ENCODE data around the gene TMPRSS2. TPM values are rescaled to one million over a fixed set of nuclear protein-coding genes. Genes with fewer than 3 reads are reported as not detected.

TMPRSS2 gene
- total and polyA plus RNA-seq, 2 donors (not counting 1 experiment from before 2014, with no cell fraction given), result not detected

GRCh38 chr21:41477641-41478318 is 30.2 kb downstream of the TMPRSS2 start:
- H3K9me3 ChIP-seq (ENCODE audit: control extremely low read depth in 1 of 3, control insufficient read depth in 2 of 3, insufficient read depth in 1 of 3, low read length in 2 of 3), result peaks cover 0 to 4% (median 0%) of the 10 kb centered on the region in 3 donors
- no peak overlapping the region for H3K4me3 ChIP-seq (ENCODE audit: control extremely low read depth in 1 of 5, extremely low read depth in 1 of 5, insufficient read depth in 1 of 5, low read depth in 2 of 5, low read length in 4 of 5)
- ChIA-PET POLR2A (no interaction called here), CTCF (no interaction called here)
- DNase-seq, result no peak
- Mint-ChIP-seq H3K27ac (no peak overlapping the region), H3K4me1 (peaks cover 6% of the 10 kb centered on the region), H3K4me3 (no peak overlapping the region), H3K27me3 (peaks cover 3% of the 10 kb centered on the region), H3K9me3 (ENCODE audit: insufficient read depth) (no peaks in the 10 kb centered on the region)
- 49% methylated on average over 14 of the region's 15 CpGs for WGBS (ENCODE audit: insufficient coverage)
- no peak for ATAC-seq (ENCODE audit: low read depth)
- peaks cover 0 to 5% (median 2%) of the 10 kb centered on the region in 4 experiments for H3K27me3 ChIP-seq (replicated peaks in 1 of 4; ENCODE audit: control extremely low read depth in 1 of 4, control insufficient read depth in 3 of 4, insufficient read depth in 4 of 4, low read length in 3 of 4)
- TF ChIP-seq EZH2 (IDR thresholded peaks at IDR 0.05; ENCODE audit: borderline replicate concordance, insufficient read depth, low read depth, low read length, poor library complexity, severe bottlenecking) (no peak), CTCF (IDR thresholded peaks at IDR 0.05) (no peak)
- H3K9ac ChIP-seq (ENCODE audit: low read length), result no peak overlapping the region
- no peaks in the 10 kb centered on the region for H3K79me2 ChIP-seq (ENCODE audit: control insufficient read depth, insufficient read depth, low read length)
- H2AFZ ChIP-seq (ENCODE audit: insufficient read depth, low read depth, low read length, poor library complexity, severe bottlenecking), result no peak overlapping the region
- H3K36me3 ChIP-seq (replicated peaks in 1 of 2; ENCODE audit: control extremely low read depth in 1 of 2, control insufficient read depth in 1 of 2, extremely low read depth in 1 of 2, insufficient read depth in 2 of 2, low read length in 1 of 2), result no peaks in the 10 kb centered on the region
- intact Hi-C loops (cut with micrococcal nuclease), result no loop called here
- no peaks in the 10 kb centered on the region for H4K20me1 ChIP-seq (ENCODE audit: control insufficient read depth, insufficient read depth, low read length, poor library complexity, severe bottlenecking)
- no peaks in the 10 kb centered on the region for H3K4me1 ChIP-seq (ENCODE audit: control insufficient read depth in 2 of 2, insufficient read depth in 2 of 2, low read length in 2 of 2)
- no peak overlapping the region for H3K4me2 ChIP-seq (replicated peaks; ENCODE audit: low read depth, low read length, poor library complexity, severe bottlenecking)
- H3K27ac ChIP-seq (ENCODE audit: low read length in 2 of 2), result no peak overlapping the region

GRCh38 chr21:41475714-41476420 is 32.1 kb downstream of the TMPRSS2 start:
- Histone ChIP-seq H3K9me3 (ENCODE audit: control extremely low read depth in 1 of 3, control insufficient read depth in 2 of 3, insufficient read depth in 1 of 3, low read length in 2 of 3) (peaks cover 0 to 4% (median 0%) of the 10 kb centered on the region in 3 donors), H3K36me3 (replicated peaks in 1 of 2; ENCODE audit: control extremely low read depth in 1 of 2, control insufficient read depth in 1 of 2, extremely low read depth in 1 of 2, insufficient read depth in 2 of 2, low read length in 1 of 2) (no peaks in the 10 kb centered on the region), H3K4me1 (ENCODE audit: control insufficient read depth in 2 of 2, insufficient read depth in 2 of 2, low read length in 2 of 2) (no peaks in the 10 kb centered on the region), H4K20me1 (ENCODE audit: control insufficient read depth, insufficient read depth, low read length, poor library complexity, severe bottlenecking) (no peaks in the 10 kb centered on the region), H3K4me3 (ENCODE audit: control extremely low read depth in 1 of 5, extremely low read depth in 1 of 5, insufficient read depth in 1 of 5, low read depth in 2 of 5, low read length in 4 of 5) (no peak overlapping the region), H3K27me3 (replicated peaks in 1 of 4; ENCODE audit: control extremely low read depth in 1 of 4, control insufficient read depth in 3 of 4, insufficient read depth in 4 of 4, low read length in 3 of 4) (peaks cover 0 to 21% (median 4%) of the 10 kb centered on the region in 4 experiments), H3K9ac (ENCODE audit: low read length) (no peak overlapping the region), H3K4me2 (replicated peaks; ENCODE audit: low read depth, low read length, poor library complexity, severe bottlenecking) (no peak overlapping the region), H2AFZ (ENCODE audit: insufficient read depth, low read depth, low read length, poor library complexity, severe bottlenecking) (no peak overlapping the region), H3K27ac (ENCODE audit: low read length in 2 of 2) (no peak overlapping the region), H3K79me2 (ENCODE audit: control insufficient read depth, insufficient read depth, low read length) (no peaks in the 10 kb centered on the region)
- ATAC-seq (ENCODE audit: low read depth), result no peak
- H3K27me3 Mint-ChIP-seq, result peaks cover 6% of the 10 kb centered on the region
- no peak for DNase-seq
- no peaks in the 10 kb centered on the region for H3K4me1 Mint-ChIP-seq
- ChIA-PET POLR2A (no interaction called here), CTCF (interaction anchor here (1.2 kb wide), 1 partner anchor 15 kb away, joined by 4 read pairs; no protein-coding TSS in a partner anchor)
- 76% methylated on average over 15 of the region's 15 CpGs for WGBS (ENCODE audit: insufficient coverage)
- H3K27ac Mint-ChIP-seq, result no peak overlapping the region
- H3K9me3 Mint-ChIP-seq (ENCODE audit: insufficient read depth), result no peaks in the 10 kb centered on the region
- intact Hi-C loops (cut with micrococcal nuclease), result no loop called here
- no peak overlapping the region for H3K4me3 Mint-ChIP-seq
- TF ChIP-seq CTCF (IDR thresholded peaks at IDR 0.05) (no peak), EZH2 (IDR thresholded peaks at IDR 0.05; ENCODE audit: borderline replicate concordance, insufficient read depth, low read depth, low read length, poor library complexity, severe bottlenecking) (no peak)

Measured in B cell (primary cell).